CD4-positive, alpha-beta T cell treated with Interleukin-17A for 4 hours (primary cell): Measurements from ENCODE around the gene HOXA2.
A peak's percentile ranks its signal among the peaks of the same experiment; 100 is the strongest.

Source experiments
- DNase-seq: peaks from one replicate; pipeline ENCODE4 v3.0.0-alpha.2; 2020; ENCODE audit warnings: mixed read lengths

Gene HOXA2

DNA sequence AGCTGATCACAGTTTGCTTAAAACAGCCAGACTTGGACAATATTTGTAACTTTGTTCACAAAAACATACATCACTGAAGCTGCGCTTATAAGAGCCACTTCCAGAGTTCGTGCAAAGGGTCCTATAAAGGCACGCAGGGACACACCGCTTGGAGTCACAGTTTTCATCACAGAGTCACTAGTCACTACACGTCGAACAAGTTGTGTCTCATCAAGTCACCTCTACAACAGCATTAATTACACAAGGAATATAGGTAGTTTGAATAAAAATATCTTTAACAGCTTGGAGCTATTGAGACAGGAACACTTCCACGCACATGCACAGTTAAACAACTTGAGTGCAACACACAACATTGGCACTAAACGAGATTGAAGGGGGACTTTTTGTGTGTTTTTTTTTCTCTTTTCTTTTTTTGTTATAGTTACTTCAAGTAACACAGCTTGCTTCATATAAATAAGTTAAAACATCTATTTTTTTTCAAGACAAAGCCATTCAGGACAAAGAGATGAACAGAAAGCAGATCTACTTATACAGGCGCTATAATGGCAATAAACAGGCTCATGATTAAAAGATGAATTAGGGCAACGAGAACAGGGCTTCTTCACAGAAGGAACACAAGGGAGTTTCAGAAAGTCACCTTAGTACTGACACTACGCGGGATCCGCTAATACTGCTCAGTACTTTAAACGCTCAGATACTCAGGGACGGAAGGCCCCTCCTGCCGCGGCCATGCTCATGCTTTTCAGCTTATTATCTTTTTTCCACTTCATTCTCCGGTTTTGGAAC is 38.8 kb upstream of the HOXA2 start:
- no peak for DNase-seq

DNA sequence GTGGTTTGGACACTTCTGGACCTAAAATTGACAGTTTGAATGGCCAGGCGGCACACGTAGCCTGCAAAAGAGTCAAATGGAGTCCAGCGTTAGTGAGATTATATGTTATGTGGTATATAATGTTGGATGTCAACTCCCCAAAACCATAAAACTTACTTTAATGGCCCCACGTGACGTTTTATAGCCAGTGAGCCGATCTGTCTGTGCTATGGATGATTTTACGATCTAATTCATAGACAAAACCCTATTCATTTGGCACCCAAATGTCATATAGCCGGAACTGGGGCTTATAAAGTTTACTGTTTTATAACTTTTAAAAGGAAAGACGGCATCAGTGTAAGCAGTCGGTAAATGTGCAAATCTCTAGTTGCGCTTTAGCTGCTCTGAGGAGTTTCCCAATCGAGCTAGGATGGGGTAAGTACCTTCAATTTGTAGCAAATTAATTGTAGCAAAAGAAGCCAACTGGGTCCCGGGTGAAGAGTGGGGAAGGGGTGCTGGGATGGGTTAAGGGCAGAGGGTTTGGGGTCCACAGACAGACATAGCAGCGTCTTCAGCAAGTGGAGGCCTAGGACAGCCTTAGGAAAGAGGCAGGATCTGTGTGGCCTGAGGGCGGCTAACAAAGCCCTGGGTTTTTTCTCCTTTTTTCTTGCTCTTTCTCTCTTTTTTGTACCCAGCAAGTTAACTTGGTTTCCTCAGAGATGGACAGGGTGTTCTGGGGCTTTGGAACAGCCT is 37.8 kb upstream of the HOXA2 start:
- DNase-seq, result no peak

DNA sequence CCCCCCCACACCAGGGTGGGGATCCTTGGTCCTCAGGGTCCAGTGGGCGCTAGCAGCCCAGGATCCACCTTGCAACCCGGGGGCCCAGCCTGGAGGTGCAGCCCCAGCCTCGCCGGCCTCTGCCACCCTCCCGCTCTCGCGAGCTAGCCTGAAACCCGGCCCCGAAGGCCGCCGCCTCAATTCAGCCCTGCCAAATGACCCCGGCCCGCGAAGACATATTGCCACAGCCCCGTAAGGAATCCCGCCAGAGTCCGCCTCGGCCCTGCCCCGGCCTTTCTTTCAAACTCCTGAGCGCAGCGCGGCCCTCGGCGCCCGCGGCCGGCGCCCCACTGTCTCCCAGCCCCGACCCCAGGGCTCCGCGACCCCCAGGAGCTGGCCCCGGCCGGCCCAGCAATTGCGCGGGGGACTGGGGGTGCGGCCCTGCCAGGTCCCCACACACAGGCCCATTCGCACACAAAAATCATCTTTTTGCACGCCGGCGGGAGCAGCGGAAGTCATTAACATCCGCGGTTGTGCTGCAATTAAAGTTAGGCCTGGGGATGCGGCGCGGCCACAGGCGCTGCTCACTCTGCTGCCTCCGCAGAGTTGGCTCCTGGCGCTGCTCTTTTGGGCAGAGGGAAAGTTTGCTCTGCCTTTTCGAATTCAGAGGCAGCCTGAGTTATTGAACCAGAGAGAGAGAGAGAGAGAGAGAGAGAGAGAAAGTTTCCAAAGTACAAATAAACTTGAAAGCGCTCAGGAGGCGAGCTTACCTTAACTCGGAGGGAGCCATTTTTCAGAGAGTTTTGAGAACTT is 37.0 kb upstream of the HOXA2 start:
- DNase-seq, result no peak

DNA sequence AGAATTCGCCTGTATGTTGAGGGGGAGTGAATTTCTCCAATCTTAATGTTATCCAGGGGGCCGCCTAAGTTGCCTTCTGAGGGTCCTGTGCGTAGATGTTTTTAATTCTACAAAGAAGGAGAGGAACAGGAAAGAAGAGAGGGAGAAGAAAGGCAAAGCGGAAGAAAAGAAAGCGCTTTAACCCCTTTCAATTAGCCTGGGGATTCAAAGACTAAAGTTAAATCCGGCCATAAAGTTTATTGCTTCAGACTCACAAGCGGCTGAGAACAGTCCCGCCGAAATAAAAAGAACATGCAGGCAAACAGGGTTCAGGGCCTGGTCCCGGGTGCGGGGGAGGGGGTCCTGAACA is 36.5 kb upstream of the HOXA2 start:
- DNase-seq, result no peak

DNA sequence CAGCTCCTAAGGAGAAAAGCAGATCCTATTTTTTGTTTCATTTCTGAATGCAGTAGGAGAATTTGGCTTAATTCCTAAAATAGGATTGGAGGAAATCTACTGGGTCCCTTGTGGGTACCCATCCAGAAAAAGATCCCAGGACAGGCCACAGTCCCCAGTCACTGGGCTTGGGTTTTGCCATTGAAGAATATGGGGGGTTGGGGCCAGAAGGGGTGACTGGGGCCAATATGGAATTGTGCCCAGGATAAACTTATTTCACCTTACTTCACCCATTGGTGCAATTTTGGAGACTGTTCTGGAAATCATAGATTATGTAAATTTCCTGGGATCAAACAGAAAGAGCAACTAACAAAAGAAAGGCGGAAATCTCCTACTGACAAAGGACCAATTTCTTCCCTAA is 36.0 kb upstream of the HOXA2 start:
- DNase-seq, result no peak

DNA sequence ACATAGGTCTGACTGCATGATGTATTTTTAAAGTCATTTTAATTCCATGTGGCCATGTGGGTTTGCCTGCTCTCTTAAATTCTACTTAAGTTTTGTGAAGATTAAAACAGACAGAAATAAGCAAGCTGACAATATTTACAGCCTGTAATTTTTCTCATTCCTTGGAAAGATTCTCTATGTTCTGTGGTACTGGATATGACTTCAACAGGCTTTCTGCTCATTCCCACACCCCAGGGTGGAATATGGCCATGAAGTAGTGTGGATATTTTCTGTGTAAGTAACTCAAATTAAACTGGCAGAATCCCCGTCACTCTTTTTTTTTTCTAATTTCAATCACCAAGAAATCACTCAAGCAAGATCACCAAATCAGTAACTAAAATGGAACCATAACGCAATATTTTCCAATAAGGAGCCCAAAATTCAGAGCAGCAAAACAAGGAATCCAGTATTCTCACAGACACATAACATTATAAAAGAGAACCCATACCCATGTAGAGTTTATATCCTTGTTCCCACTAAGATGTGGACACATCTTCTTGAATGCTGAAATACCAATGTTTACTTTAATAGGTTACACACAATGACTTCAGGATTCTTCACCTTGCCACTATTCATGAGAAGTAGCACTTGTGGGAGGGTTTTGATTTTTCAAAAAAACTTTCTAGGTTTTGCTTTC is 35.3 kb upstream of the HOXA2 start:
- DNase-seq, result no peak

DNA sequence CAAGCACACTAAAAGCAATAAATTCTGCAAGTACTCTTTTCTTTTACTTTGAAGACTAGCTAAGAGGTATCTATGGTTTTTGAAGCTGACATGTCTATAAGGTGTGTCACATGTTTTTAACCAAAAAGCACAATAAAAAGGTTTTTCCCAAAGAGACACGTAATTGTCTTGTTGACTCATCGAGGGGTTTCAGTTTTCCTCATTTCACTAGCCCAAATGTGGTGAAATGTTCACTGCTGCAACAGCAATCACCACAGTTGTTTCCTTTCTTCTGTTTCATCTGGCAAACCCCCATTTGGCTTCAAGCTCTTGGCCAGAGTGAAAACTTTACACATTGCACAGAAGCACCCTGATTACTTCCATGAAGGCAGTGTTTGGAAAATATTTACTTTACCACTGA is 31.9 kb upstream of the HOXA2 start:
- no peak for DNase-seq

DNA sequence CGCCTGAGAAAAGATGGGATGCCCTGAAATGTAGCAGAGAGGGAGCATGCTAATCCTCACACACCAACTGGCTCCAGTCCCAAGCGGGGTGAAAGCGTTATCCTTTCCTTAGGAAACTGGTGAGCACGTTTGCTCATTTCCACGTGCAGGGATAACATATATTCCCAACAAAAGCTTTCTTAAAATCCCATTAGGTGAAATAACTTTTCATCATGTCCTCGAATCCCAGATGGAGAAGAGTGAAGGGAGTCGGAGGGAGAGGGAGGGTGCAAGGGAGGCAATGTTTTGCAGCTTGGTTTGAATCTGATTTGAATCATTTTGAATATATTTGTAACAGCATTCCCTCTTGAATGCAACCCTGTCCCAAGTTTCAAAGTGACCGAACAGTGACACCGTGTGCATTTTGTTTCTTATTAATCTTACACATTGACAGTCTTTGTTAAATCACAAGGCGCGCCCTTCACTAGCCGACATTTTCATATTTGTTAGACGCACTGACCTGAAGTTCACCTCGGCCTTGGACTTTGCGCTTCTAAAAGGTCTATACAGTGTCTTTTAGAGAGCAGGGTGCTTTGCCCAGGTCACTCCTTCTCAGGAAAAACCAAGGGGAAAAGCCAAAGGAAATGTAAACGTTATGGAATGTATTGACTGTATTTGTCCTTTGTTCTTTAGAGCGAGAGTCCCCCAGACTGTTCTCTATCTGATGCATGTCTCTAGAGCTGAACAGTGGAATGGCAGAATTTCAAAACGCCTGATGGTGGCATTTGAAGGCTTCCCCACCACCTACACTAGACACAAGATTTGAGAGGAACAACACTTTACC is 31.1 kb upstream of the HOXA2 start:
- no peak for DNase-seq

DNA sequence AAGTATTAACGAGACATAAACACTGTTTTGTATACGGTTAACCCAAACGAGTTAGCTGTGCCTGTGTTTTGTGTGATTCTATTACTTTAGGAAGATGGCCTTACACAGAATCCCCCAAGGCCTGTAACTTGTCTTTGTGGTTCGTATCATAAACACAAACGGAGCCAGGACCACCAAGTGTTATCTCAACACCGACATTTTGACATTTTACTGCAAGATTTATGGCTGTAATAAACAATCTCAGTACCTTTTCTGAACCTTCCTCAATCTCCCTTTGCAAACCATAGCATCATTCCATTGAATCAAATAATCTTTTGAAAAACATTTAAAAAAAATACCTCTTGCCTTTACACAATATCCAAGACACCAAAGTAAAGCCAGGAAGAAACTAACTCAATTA is 30.5 kb upstream of the HOXA2 start:
- no peak for DNase-seq

DNA sequence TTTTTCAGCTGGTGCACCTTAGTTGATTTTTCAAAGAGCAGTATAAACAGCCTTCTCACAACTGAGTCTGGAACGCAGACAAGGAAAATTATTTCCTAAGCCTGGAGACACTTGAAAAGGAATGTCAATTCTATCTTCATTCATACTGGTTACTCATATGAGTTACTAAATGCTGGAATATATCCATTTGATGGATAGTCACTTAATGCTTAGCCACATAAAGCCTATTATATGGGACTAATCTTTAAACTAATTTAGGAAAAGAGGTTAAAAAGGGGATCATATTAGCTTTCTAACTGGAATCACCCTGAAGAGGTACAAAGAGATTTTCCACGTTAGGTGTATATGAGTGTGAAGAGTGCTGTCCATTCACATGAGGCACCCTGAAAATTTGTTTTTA is 29.7 kb upstream of the HOXA2 start:
- no peak for DNase-seq

DNA sequence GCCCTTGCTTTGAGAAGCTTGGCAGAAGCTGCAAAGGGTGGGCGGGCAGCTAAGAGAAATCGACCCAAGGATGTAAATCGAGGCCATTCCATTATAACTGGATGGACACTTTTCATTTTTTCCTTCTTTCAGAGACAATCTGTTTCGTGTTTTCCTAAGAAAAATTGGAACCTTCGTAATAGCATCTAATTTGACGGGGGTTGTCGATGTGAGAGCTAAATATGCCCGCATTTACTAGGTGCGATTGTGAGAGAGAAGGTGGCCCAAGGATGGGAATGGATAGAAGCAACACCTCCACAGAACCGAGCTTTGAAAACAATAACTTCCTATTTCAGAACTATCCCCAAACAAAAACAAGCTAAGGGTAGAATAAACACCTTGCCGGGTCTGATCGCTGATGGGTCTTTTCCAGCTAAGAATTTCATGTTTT is 28.9 kb upstream of the HOXA2 start:
- DNase-seq, result no peak

DNA sequence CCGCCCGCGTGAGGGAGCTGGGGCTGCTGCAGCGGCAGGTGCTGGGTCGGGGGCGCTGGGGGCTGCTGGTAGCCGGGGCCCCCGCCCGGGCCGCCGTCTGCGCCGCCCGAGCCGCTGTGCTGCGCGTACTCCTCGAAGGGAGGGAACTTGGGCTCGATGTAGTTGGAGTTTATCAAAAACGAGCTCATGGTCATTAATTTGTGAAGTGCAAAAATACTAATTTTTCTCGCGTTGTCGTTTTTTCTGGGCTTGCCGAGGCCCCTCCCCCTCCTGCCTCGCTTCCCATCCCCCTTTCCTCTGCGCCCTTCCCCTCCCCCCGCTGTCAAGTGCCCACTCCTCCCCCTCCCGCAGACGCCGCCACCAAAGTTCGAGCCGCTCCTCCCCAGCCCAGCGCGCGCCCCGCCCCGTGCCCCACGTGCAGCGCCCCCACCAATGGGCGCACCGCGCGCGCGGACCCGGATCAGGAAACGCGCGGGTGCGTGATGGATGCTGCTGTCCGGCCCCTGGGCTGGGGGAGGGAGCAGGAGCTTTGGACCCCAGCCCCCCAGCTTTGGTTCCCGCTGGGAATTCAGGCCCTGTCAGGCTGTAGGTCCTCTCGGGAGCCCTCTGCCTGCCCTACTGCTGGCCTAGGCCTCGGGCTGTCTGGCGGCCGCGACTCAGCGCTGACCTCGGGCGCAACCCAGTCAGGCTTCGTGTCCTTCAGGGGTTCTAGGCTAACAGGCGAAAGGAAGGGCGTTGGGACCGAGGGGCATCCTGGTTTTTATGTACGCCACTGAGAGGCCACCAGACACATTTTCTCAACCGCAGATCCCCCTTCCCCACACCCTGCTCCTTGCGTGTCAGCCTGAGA is 28.3 kb upstream of the HOXA2 start, which contains the start of gene HOXA4:
HOXA4 (minus strand) TSS at position 218 of the 850 bp plus-strand sequence; CDS start at position 194, 24 bp downstream.
- DNase-seq, result peak; percentile 86

DNA sequence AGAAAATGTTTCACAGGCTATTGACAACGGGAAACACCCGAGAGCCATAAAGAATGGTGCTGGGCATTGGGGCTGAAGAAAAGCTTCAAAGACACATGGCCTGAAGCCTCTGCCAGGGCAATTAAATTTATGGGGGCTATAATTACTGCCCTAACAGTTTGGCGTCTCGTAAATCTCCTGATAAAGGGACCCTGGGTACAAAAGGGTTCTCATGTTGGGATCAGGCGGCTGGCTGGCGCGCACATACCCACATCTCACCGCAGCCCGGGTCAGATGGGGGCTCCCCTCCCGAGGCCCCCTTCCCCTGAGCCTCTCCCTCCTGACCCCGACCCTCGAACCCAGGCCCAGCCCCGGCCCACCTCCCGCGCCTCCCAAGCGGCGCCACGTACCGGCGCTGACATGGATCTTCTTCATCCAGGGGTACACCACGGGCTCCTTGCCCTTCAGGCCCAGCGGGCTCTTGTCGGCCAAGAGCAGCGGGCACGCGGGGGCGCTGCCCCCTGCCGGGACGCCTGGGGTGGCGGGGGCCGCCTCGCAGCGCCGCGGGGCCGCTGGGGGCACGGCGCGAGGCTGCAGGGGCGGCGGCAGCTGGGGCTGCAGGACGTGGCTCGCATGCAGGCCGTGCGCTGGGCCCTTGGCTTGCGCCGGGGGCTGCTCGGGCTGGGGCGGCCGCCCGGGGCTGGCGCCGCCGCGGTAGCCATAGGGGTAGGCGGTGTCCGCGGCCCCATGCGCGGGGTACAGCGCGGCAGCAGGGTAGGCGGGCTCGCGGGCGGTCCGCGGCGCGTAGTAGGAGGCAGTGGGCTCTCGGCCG is 27.5 kb upstream of the HOXA2 start:
- peak; percentile 30 for DNase-seq

DNA sequence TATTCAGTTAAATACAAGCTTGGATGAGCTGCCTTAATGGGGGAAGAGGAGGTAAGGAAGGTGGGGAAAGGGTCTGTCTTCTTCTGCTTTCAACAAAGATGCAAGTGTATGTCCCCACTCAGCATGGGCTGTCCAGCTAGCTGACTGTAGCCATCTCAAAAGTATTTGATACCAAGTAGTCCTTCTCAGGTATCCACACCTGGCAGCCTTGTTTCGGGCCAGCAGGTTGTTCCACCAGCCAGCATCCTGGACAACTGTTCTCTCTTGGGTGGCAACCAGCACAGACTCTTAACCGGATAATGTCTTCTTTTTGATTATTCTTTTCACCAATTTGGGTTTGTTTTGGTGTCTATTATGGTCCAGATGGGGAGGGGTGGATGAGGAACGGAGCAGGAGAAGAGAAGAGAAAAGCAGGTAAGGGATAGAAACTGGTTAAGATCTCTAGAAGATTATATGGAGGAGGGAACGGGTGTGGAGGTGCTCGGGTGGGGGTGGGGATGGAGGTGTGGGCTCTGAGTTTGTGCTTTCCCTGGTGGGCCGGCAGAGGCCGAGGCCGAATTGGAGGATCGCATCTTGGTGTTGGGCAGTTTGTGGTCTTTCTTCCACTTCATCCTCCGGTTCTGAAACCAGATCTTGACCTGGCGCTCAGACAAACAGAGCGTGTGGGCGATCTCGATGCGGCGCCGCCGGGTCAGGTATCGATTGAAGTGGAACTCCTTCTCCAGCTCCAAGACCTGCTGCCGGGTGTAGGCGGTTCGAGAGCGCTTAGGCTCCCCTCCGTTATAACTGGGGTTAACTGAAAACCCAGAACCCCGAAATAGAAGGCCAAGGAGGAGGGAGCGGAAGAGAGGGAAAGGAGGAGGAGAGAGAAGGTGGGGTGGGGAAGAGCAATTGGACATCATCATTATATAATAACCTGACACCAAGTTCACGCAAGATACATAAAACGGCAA is 26.6 kb upstream of the HOXA2 start:
- no peak for DNase-seq

DNA sequence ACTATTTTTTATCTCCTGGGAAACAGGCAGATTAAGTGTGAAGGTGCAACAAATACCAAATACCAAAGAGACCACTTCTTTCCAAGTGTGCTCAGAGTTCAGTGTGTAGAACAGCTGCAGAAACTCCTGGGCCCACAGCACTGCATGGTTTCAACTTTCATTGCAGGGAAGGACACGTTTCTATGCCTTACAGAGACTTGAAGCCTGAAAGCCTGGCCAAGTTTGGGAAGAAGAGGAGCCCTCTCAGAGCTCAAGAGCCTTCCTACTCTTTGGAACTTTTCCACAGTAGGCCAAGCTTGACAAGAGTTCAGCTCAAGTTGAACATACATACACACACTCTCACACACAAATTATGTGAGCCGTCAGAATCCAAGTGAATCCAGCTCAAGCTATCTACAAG is 25.6 kb upstream of the HOXA2 start:
- no peak for DNase-seq

DNA sequence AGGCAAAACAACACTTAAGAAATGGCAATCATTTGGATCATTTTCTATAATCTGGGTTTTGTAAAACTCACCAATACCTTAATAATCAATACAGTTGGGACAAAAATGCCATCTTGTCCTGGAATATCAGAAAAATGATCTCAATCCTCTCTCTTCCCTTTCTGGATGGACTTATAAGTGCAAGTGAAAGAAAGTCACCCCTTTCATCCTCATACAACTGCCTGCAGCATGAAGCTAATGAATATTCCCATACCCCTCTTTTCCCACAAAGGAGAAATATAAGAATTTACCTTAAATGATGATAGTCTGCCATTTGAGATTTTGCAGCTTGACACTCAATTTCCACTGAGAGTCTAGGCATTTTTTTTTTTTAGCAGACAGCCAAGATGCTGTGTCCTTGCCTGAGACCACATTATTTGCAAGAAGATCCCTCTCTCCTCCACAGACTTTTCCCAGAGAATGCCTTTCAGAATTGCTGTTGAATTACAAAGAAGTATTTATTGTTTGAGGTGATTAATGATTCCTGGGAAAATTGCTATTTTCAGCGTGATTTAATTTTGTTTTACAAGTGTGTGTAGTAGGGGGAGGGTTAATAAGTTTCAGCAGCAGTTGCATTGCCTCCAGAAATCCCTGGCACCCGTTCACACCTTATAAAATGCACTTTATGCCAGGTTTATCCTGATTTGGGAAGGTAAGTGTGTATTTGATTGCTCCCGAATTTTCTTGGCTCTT is 24.3 kb upstream of the HOXA2 start:
- no peak for DNase-seq

DNA sequence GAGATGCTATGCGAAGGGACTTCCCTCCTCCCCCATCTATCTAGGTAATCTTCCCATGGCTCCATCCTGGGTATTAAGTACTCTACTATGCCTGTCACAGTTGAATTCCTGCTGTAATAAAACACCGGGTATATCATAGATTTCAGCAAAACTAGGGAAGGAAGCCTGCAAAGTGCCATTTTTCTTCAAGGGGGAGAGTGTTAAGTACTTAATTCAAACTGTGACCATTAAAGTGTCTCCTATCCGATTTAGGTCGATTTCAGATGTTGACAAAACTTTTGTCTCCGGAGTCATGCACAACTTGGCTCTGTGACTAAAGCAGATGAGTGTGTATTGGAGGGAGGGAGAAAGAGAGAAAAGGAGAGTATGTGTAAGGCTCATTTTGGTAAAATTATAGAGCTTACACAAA is 23.5 kb upstream of the HOXA2 start:
- no peak for DNase-seq
